Karpas-422 (cell line): ENCODE results near the gene EPPIN. TPM values are rescaled to one million over a fixed set of nuclear protein-coding genes. Genes with fewer than 3 reads are reported as not detected.
"Not testable (repeated sequence)": the region's sequence is repeated elsewhere in the genome, so short reads cannot be mapped to it uniquely, and the experiment has no call there.

Source experiments
- DNase-seq: peaks from one replicate; pipeline ENCODE4 v3.0.0-alpha.2; 2015
- H2AFZ ChIP-seq: fragments of 200-600 bp; sonication (generic); 2 replicates; pipeline ENCODE4 v1.6.1; 2014; ENCODE audit warnings: antibody characterized with exemption, low read length, mixed read lengths
- H3K27ac ChIP-seq: fragments of 200-600 bp; sonication (generic); 2 replicates; pipeline ENCODE4 v1.5.1; 2014; ENCODE audit warnings: mild to moderate bottlenecking, low read length, moderate library complexity
- H3K27me3 ChIP-seq: fragments of 200-600 bp; sonication (generic); 2 replicates; pipeline ENCODE4 v1.6.1; 2014; ENCODE audit warnings: low read length, mixed read lengths
- H3K36me3 ChIP-seq: fragments of 200-600 bp; sonication (generic); 2 replicates; pipeline ENCODE4 v1.6.1; 2014; ENCODE audit warnings: low read length, mixed read lengths; ENCODE audit not compliant: insufficient read depth
- H3K4me1 ChIP-seq: fragments of 200-600 bp; sonication (generic); 2 replicates; pipeline ENCODE4 v1.6.1; 2014; ENCODE audit warnings: mild to moderate bottlenecking, low read length, mixed read lengths
- H3K4me2 ChIP-seq: fragments of 200-600 bp; sonication (generic); 2 replicates; pipeline ENCODE4 v1.6.1; 2014; ENCODE audit warnings: low read length, low read depth, mild to moderate bottlenecking; ENCODE audit not compliant: poor library complexity, severe bottlenecking
- H3K4me3 ChIP-seq: fragments of 200-600 bp; sonication (generic); 2 replicates; pipeline ENCODE4 v1.5.1; 2014; ENCODE audit warnings: mild to moderate bottlenecking, antibody characterized with exemption, low read length, mixed read lengths
- H3K79me2 ChIP-seq: fragments of 200-600 bp; sonication (generic); 2 replicates; pipeline ENCODE4 v1.6.1; 2014; ENCODE audit warnings: mild to moderate bottlenecking, low read length, mixed read lengths
- H3K9ac ChIP-seq: fragments of 200-600 bp; sonication (generic); 2 replicates; pipeline ENCODE4 v1.6.0; 2014; ENCODE audit warnings: low read length
- H3K9me2 ChIP-seq: fragments of 200-600 bp; sonication (generic), shearing (Covaris generic); replicated peaks from 2 replicates; pipeline ENCODE4 v1.6.0; 2014; ENCODE audit warnings: mild to moderate bottlenecking, low read length, moderate library complexity; ENCODE audit not compliant: insufficient read depth
- H3K9me3 ChIP-seq: fragments of 300-700, 200-600 bp; sonication (generic); 2 replicates; pipeline ENCODE4 v1.6.1; 2014; ENCODE audit warnings: low read length, mixed read lengths
- H4K20me1 ChIP-seq: fragments of 200-600 bp; sonication (generic); 2 replicates; pipeline ENCODE4 v1.6.1; 2014; ENCODE audit warnings: mild to moderate bottlenecking, antibody characterized with exemption, low read length, low read depth; ENCODE audit not compliant: insufficient read depth
- total RNA-seq: library from RNA; depleted of rRNA; stranded (reverse); fragments of >200 nt; shearing (Covaris generic); gene quantifications from 2 replicates; pipeline ENCODE4 v1.2.3, GENCODE V29; 2014; ENCODE audit warnings: low replicate concordance

The EPPIN gene
- total RNA-seq, 1 experiment from 2014 or later, result not detected

- no peaks in the 10 kb centered on the region for H3K36me3 ChIP-seq
- H3K4me3 ChIP-seq, result no peak overlapping the region
- H3K9ac ChIP-seq, result no peak overlapping the region
- no peaks in the 10 kb centered on the region for H3K27me3 ChIP-seq
- no peaks in the 10 kb centered on the region for H3K79me2 ChIP-seq
- no peak overlapping the region for H3K27ac ChIP-seq
- no peaks in the 10 kb centered on the region for H3K9me2 ChIP-seq
- H3K4me1 ChIP-seq, result no peaks in the 10 kb centered on the region
- DNase-seq, result no peak
- H3K4me2 ChIP-seq, result no peak overlapping the region
- H4K20me1 ChIP-seq, result no peaks in the 10 kb centered on the region
- no peak overlapping the region for H2AFZ ChIP-seq
- H3K9me3 ChIP-seq, result no peaks in the 10 kb centered on the region
Measured at GRCh38 chr20:45583502-45583901, 36.3 kb upstream of the EPPIN start.

DNA sequence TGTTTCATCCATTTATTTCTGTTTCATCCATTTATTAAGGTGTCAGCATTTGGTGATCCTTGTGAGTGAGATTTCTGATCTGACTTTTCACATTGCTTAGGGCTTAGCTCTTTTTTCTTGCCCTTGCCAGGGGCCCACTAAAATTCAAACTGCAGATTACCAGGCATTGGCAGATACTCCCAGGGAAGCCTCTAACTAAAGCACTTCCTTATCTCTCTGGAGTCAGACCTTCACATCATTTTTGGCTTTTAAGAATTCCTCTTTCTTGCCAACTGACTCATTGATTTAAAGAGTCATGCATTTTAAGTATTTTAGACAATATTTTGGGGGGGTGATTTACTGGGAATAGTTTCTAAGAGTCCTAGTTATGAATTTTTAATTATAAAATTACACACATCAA lies 34.5 kb upstream of the EPPIN start:
- Histone ChIP-seq H3K27ac (no peak overlapping the region), H3K4me3 (no peak overlapping the region), H3K27me3 (no peaks in the 10 kb centered on the region), H3K9me3 (no peaks in the 10 kb centered on the region), H3K4me2 (no peak overlapping the region), H3K79me2 (no peaks in the 10 kb centered on the region), H4K20me1 (no peaks in the 10 kb centered on the region), H2AFZ (no peak overlapping the region), H3K9me2 (no peaks in the 10 kb centered on the region), H3K9ac (no peak overlapping the region), H3K4me1 (no peaks in the 10 kb centered on the region), H3K36me3 (no peaks in the 10 kb centered on the region)
- no peak for DNase-seq

DNA sequence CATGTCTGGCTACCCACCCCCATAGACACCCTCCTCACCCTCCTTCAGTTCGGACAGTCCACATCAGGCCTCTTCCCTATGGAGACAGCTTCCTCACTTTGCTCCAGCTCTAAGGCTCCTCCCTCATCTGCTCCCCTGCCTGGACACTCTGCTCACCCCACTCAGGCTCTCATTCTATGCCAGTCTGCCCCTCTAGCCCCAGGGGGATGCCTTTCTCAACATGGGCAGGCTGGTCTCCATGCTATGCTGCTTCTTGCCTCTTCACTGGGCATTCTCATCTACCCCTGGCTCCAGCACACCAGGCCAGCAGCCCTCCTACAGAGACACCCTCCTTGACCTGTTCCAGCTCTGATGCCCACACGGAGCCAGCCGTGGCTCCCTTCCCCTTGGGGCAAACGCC lies 32.0 kb upstream of the EPPIN start, which contains the start of gene WFDC8:
WFDC8 (minus strand) TSS at position 101 of the 400 bp plus-strand sequence; CDS start at position 64, 37 bp downstream.
- Histone ChIP-seq H3K4me1 (no peaks in the 10 kb centered on the region), H3K9me2 (no peaks in the 10 kb centered on the region), H3K36me3 (no peaks in the 10 kb centered on the region), H3K79me2 (no peaks in the 10 kb centered on the region), H3K27ac (no peak within 1 kb of the TSS), H3K9me3 (no peaks in the 10 kb centered on the region), H2AFZ (no peak within 1 kb of the TSS), H3K4me3 (no peak within 1 kb of the TSS), H3K9ac (no peak within 1 kb of the TSS), H4K20me1 (no peaks in the 10 kb centered on the region), H3K4me2 (no peak within 1 kb of the TSS), H3K27me3 (no peaks in the 10 kb centered on the region)
- DNase-seq, result no peak

DNA sequence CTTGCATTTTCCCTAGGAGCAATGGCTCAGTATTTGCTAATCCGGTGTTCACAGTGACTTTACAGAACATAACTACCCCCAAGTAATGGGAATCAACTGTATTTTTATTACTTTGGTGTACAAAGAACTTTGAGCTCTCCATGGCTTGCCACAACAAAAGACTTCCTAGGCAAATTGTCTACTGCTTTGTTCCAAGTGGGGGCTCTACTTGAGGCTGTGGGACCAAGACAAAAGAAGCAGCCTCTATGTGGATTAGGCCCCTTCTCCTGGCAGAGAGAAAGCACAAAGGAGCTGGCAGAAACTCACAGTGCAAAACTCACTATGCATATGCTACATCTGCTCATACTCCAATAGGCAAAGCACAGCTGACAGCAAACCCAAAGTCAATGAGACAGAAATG lies 31.0 kb upstream of the EPPIN start:
- Histone ChIP-seq H2AFZ (no peak overlapping the region), H3K79me2 (no peaks in the 10 kb centered on the region), H3K4me2 (no peak overlapping the region), H3K9me2 (no peaks in the 10 kb centered on the region), H4K20me1 (no peaks in the 10 kb centered on the region), H3K27me3 (no peaks in the 10 kb centered on the region), H3K36me3 (no peaks in the 10 kb centered on the region), H3K27ac (no peak overlapping the region), H3K4me1 (no peaks in the 10 kb centered on the region), H3K9ac (no peak overlapping the region), H3K4me3 (no peak overlapping the region), H3K9me3 (no peaks in the 10 kb centered on the region)
- DNase-seq, result no peak

- H3K4me1 ChIP-seq, result no peaks in the 10 kb centered on the region
- H3K4me2 ChIP-seq, result no peak overlapping the region
- H3K4me3 ChIP-seq, result no peak overlapping the region
- no peak for DNase-seq
- H3K9me3 ChIP-seq, result no peaks in the 10 kb centered on the region
- no peaks in the 10 kb centered on the region for H3K36me3 ChIP-seq
- H3K27ac ChIP-seq, result no peak overlapping the region
- no peak overlapping the region for H3K9ac ChIP-seq
- no peaks in the 10 kb centered on the region for H3K27me3 ChIP-seq
- H2AFZ ChIP-seq, result no peak overlapping the region
- no peaks in the 10 kb centered on the region for H4K20me1 ChIP-seq
- H3K9me2 ChIP-seq, result no peaks in the 10 kb centered on the region
- H3K79me2 ChIP-seq, result no peaks in the 10 kb centered on the region
Measured at GRCh38 chr20:45576995-45577394, 29.8 kb upstream of the EPPIN start.

DNA sequence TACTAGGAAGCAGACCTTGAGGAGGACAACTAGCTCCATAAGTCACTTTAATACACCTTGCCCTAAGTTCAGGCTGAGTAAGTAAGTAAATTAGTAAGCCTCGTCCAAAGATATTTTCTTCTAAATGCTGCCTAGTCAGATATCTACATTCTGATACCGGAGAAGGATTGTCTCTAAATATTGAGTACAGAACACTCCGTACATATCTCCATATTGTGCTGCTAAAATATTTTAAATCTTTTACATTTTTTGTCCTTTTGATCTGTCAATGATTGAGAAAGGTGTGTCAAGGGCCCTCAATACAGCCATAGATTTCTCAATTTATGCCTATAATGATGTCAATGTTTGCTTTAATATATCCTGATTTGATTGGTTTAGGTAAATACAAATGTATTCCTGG lies 28.7 kb upstream of the EPPIN start:
- Histone ChIP-seq H2AFZ (no peak overlapping the region), H4K20me1 (no peaks in the 10 kb centered on the region), H3K27me3 (no peaks in the 10 kb centered on the region), H3K9ac (no peak overlapping the region), H3K36me3 (no peaks in the 10 kb centered on the region), H3K4me3 (no peak overlapping the region), H3K79me2 (no peaks in the 10 kb centered on the region), H3K4me2 (no peak overlapping the region), H3K4me1 (no peaks in the 10 kb centered on the region; the same call in 1 of the 2 replicates), H3K9me3 (no peaks in the 10 kb centered on the region), H3K27ac (no peak overlapping the region), H3K9me2 (no peaks in the 10 kb centered on the region)
- no peak for DNase-seq

DNA sequence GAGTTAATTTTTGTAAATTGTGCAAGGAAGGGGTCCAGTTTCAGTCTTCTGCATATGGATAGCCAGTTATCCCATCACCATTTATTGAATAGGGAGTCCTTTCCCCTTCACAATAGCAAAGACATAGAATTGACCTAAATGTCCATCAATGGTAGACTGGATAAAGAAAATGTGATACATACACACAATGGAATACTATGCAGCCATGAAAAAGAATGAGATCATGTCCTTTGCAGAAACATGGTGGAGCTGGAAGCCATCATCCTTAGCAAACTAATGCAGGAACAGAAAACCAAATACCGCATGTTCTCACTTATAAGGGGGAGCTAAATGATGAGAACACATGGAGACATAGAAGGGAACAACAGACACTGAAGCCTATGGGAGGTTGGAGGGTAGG lies 22.4 kb upstream of the EPPIN start:
- not testable (repeated sequence) for H2AFZ ChIP-seq, DNase-seq, H3K4me2 ChIP-seq, H3K9ac ChIP-seq, H3K79me2 ChIP-seq, H3K27me3 ChIP-seq, H3K9me3 ChIP-seq, H3K4me3 ChIP-seq, H4K20me1 ChIP-seq, H3K36me3 ChIP-seq, H3K27ac ChIP-seq, H3K9me2 ChIP-seq, H3K4me1 ChIP-seq

DNA sequence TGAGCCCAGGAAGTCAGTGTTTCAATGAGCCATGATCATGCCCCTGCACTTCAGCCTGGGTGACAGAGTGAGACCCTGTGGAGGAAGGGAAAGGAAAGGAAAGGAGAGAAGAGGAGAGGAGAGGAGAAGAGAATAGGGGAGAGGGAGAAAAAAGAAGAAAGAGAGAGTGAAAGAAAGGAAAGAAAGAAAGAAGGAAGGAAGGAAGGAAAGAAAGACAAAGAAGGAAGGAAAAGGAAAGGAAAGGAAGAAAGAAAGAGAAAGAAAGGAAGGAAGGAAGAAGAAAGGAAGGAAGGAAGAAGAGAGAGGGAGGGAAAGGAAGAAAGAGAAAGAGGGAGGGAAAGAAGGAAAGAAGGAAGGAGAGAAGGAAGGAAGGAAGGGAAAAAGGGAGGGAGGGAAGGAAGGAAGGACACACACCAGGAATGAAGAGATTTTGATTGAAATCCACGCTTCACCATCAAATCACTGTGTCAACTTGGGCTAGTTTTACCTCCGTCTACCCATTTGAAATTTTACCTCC lies 17.6 kb upstream of the EPPIN start:
- Histone ChIP-seq H3K4me2 (no peak overlapping the region), H3K36me3 (no peaks in the 10 kb centered on the region), H3K79me2 (no peaks in the 10 kb centered on the region), H3K9me3 (no peaks in the 10 kb centered on the region), H2AFZ (no peak overlapping the region), H3K9me2 (no peaks in the 10 kb centered on the region), H3K9ac (no peak overlapping the region), H4K20me1 (no peaks in the 10 kb centered on the region), H3K4me1 (no peaks in the 10 kb centered on the region), H3K27me3 (no peaks in the 10 kb centered on the region), H3K4me3 (no peak overlapping the region), H3K27ac (no peak overlapping the region)
- DNase-seq, result no peak

GRCh38 chr20:45555198-45555597 lies 8.0 kb upstream of the EPPIN start:
- Histone ChIP-seq H3K4me3 (no peak overlapping the region), H3K27ac (no peak overlapping the region), H3K9me2 (no peaks in the 10 kb centered on the region)

More at GRCh38 chr20:45555198-45555597, 8.0 kb upstream of the EPPIN start:
- Histone ChIP-seq H3K27me3 (no peaks in the 10 kb centered on the region), H3K9ac (no peak overlapping the region), H3K79me2 (no peaks in the 10 kb centered on the region), H2AFZ (no peak overlapping the region), H3K9me3 (no peaks in the 10 kb centered on the region; the same call in 1 of the 2 replicates), H4K20me1 (no peaks in the 10 kb centered on the region), H3K4me1 (no peaks in the 10 kb centered on the region), H3K4me2 (no peak overlapping the region), H3K36me3 (no peaks in the 10 kb centered on the region)
- no peak for DNase-seq
